Transverse colon (tissue), 4 donors: ENCODE results near the gene IGFBP6. TPM values are rescaled to one million over a fixed set of nuclear protein-coding genes. Genes with fewer than 3 reads are reported as not detected.

ENCODE experiments used
- DNase-seq: peaks from one replicate; pipeline ENCODE4 v3.0.0-alpha.2; 2019
- H3K27ac ChIP-seq, 4 donors: fragments of 200-600 bp; sonication (generic); 2 replicates each; pipeline ENCODE4 v1.5.1; 2016 to 2018; ENCODE audit warnings: inconsistent platforms in 4 of 4
- H3K27me3 ChIP-seq: fragments of 200-600 bp; sonication (generic); 2 replicates; pipeline ENCODE4 v1.5.1; 2017; ENCODE audit warnings: inconsistent platforms
- H3K36me3 ChIP-seq, 4 donors: fragments of 200-600 bp; sonication (generic); 2 replicates each; pipeline ENCODE4 v1.5.1; 2017 to 2019; ENCODE audit warnings: inconsistent platforms in 4 of 4
- H3K4me1 ChIP-seq, 4 donors: fragments of 200-600 bp; sonication (generic); 2 replicates each; pipeline ENCODE4 v1.5.1; 2017 to 2020; ENCODE audit warnings: inconsistent platforms in 4 of 4
- H3K4me3 ChIP-seq, 4 donors: fragments of 200-600 bp; sonication (generic); 1 replicate in 1 of 4; 2 replicates in 3 of 4; pipeline versions ENCODE4 v1.5.1 to v1.6.1; 2017 to 2019; ENCODE audit warnings: inconsistent platforms in 4 of 4
- H3K9me3 ChIP-seq, 2 donors: fragments of 200-600 bp; sonication (generic); 2 replicates each; pipeline ENCODE4 v1.5.1; 2017 to 2019; ENCODE audit warnings: inconsistent platforms in 2 of 2
- CTCF ChIP-seq, 5 experiments: fragments of 200-600 bp in 3 of 5; fragments of 450-650 bp in 2 of 5; sonication (generic) in 3 of 5; IDR thresholded peaks; 1 replicate in 2 of 5; 2 replicates in 3 of 5; pipeline ENCODE4 v1.5.1; 2016 to 2017; ENCODE audit warnings: antibody characterized with exemption in 5 of 5, inconsistent platforms in 3 of 5, mild to moderate bottlenecking in 2 of 5, moderate library complexity in 1 of 5
- EP300 ChIP-seq: sonication (generic); formaldehyde crosslinking; IDR thresholded peaks from one replicate; pipeline ENCODE4 v1.6.1; 2017; ENCODE audit warnings: antibody characterized with exemption, low read depth
- POLR2A ChIP-seq: fragments of 450-650 bp; IDR thresholded peaks from one replicate; pipeline ENCODE4 v1.6.1; 2016; ENCODE audit warnings: antibody characterized with exemption, mild to moderate bottlenecking, moderate library complexity
- POLR2AphosphoS5 ChIP-seq, 3 donors: sonication (generic); formaldehyde crosslinking; IDR thresholded peaks; one replicate each; pipeline ENCODE4 v1.6.1; 2016; ENCODE audit warnings: antibody characterized with exemption in 3 of 3
- WGBS, 2 donors: methylation state at CpG; one replicate each; pipeline ENCODE4 v1.1.5; 2018; ENCODE audit warnings: low coverage in 1 of 2; 5-methylcytosine and 5-hydroxymethylcytosine counted together
- in situ Hi-C, 4 donors: fragments of 200-750 bp; cut with MboI; loops; one replicate each; pipeline versions ENCODE4 v1.15.0 to v1.15.1; 2017; ENCODE audit warnings: low sequenced_read_pairs in 3 of 4, low pct_ligation_motif_present in 1 of 4, low pct_unique_long_range_greater_than_20kb in 1 of 4
- intact Hi-C: fragments of 100-400 bp; cut with DNase I; formaldehyde crosslinking; loops from one replicate; pipeline ENCODE4 v1.15.1; 2023; ENCODE audit warnings: low total_unique reads
- total RNA-seq, 4 donors: library from RNA; depleted of rRNA; stranded (reverse); fragments of >200 nt; gene quantifications; one replicate each; pipeline ENCODE4 v1.1.0, GENCODE V29; 2016

The IGFBP6 gene
- total RNA-seq, 4 donors from 2014 or later = 38.5 to 106 (median 94.5) TPM

GRCh38 chr12:53127169-53127568, 29.7 kb downstream of the IGFBP6 start:
- in situ Hi-C loops = no loop called here

GRCh38 chr12:53128780-53129569, 31.5 kb downstream of the IGFBP6 start:
- Histone ChIP-seq H3K27ac (no peak overlapping the region), H3K27me3 (no peaks in the 10 kb centered on the region), H3K4me3 (no peak overlapping the region), H3K36me3 (no peaks in the 10 kb centered on the region), H3K4me1 (no peaks in the 10 kb centered on the region), H3K9me3 (no peaks in the 10 kb centered on the region)
- TF ChIP-seq POLR2AphosphoS5 (IDR thresholded peaks at IDR 0.05) = no peak
- no peak for TF ChIP-seq POLR2A
- no peak for TF ChIP-seq EP300
- no peak for TF ChIP-seq CTCF (IDR thresholded peaks at IDR 0.05)
- in situ Hi-C loops (no loop called here), intact Hi-C loops (no loop called here)
- WGBS, 2 donors = 76 to 81% methylated on average over 5 to 10 of the region's 10 CpGs
- no peak for DNase-seq

More at GRCh38 chr12:53127169-53127568, 29.7 kb downstream of the IGFBP6 start:
- no peak overlapping the region for H3K27ac ChIP-seq
- no peaks in the 10 kb centered on the region for H3K9me3 ChIP-seq
- intact Hi-C loops = no loop called here
- no peaks in the 10 kb centered on the region for H3K27me3 ChIP-seq
- H3K36me3 ChIP-seq = no peaks in the 10 kb centered on the region
- no peaks in the 10 kb centered on the region for H3K4me1 ChIP-seq
- 60 to 75% methylated on average over 1 of the region's 1 CpG for WGBS, 2 donors
- H3K4me3 ChIP-seq = no peak overlapping the region
- TF ChIP-seq POLR2A (no peak), POLR2AphosphoS5 (IDR thresholded peaks at IDR 0.05) (no peak), CTCF (IDR thresholded peaks at IDR 0.05) (no peak), EP300 (no peak)
- no peak for DNase-seq

DNA sequence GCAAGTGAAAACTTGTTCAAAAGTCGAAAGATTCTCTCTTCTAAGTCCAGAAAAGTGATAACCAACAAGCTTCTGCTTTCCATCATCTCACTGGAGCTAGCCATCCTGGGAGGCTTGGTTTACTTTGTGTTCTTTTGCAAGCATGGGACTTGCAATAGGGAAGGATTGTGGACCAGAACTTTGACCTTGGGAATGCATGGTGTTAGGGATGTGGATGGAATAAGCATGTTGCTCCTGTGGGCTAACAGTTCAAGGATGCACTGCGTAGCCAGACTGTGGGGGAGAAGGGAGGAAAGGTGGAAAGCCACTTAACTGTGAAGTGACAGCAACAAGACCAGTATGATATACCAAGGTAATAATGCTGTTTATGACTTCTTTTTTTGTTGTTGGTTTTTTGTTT, 34.4 kb downstream of the IGFBP6 start:
- Histone ChIP-seq H3K36me3 (no peaks in the 10 kb centered on the region), H3K4me1 (no peaks in the 10 kb centered on the region), H3K27me3 (no peaks in the 10 kb centered on the region), H3K27ac (no peak overlapping the region), H3K4me3 (no peak overlapping the region), H3K9me3 (peaks cover 0 to 4% of the 10 kb centered on the region in 2 donors)
- TF ChIP-seq CTCF (IDR thresholded peaks at IDR 0.05) (no peak), POLR2AphosphoS5 (IDR thresholded peaks at IDR 0.05) (no peak), EP300 (no peak), POLR2A (no peak)
- in situ Hi-C loops = no loop called here
- WGBS, 2 donors = 74 to 91% methylated on average over 2 of the region's 2 CpGs
- intact Hi-C loops = no loop called here
- no peak for DNase-seq

DNA sequence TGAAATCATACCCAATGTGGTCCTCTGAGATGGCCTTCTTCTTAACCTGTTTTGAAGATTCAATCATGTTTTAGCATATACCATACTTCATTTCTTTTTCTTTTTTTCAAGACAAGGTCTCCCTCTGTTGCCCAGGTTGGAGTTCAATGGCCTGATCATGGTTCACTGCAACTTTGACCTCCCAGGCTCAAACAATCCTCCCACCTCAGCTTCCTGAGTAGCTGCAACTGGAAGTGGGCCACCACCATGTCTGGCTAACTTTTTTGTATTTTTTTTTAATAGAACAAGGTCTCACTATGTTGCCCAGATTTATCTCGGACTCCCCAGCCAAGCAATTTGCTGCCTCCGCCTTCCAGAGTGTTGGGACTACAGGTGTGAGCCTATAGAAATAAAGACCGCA, 36.3 kb downstream of the IGFBP6 start:
- in situ Hi-C loops = no loop called here
- TF ChIP-seq POLR2AphosphoS5 (IDR thresholded peaks at IDR 0.05) = no peak
- no peak for TF ChIP-seq POLR2A
- no peak for TF ChIP-seq CTCF (IDR thresholded peaks at IDR 0.05)
- no peak for TF ChIP-seq EP300
- H3K9me3 ChIP-seq = peaks cover 0 to 4% of the 10 kb centered on the region in 2 donors
- no peaks in the 10 kb centered on the region for H3K36me3 ChIP-seq
- no peaks in the 10 kb centered on the region for H3K4me1 ChIP-seq
- no peak overlapping the region for H3K4me3 ChIP-seq
- no peaks in the 10 kb centered on the region for H3K27me3 ChIP-seq
- intact Hi-C loops = no loop called here
- no peak overlapping the region for H3K27ac ChIP-seq
- WGBS, 2 donors = 68 to 75% methylated on average over 3 of the region's 3 CpGs
- no peak for DNase-seq
